Keratinocyte (primary cell): ENCODE data around the gene TMEM219. TPM values are rescaled to one million over a fixed set of nuclear protein-coding genes. Genes with fewer than 3 reads are reported as not detected.

Experiments used
- DNase-seq: peaks from one replicate; pipeline ENCODE4 v3.0.0-alpha.2; 2011; ENCODE audit warnings: low read depth, missing footprints, low spot score
- FAIRE-seq: peaks from 2 replicates; lab custom pipeline; 2011; peaks lifted over from hg19 to GRCh38; lab: Jason Lieb, UNC
- H2AFZ ChIP-seq: 2 replicates; pipeline ENCODE4 v1.6.0; 2012; ENCODE audit warnings: low read length, control low read depth, inconsistent platforms; ENCODE audit not compliant: control insufficient read depth
- H3K27ac ChIP-seq: 2 replicates; pipeline ENCODE4 v1.5.1; 2011; ENCODE audit warnings: low read length; ENCODE audit not compliant: control insufficient read depth, insufficient read depth
- H3K27me3 ChIP-seq: 3 replicates; pipeline ENCODE4 v1.6.0; 2011; ENCODE audit warnings: low read length; ENCODE audit not compliant: control insufficient read depth, insufficient read depth; ENCODE audit errors: extremely low read depth
- H3K36me3 ChIP-seq, 2 experiments: 2 replicates in 1 of 2; 3 replicates in 1 of 2; pipeline ENCODE4 v1.5.1; 2011; ENCODE audit warnings: low read length in 2 of 2, mild to moderate bottlenecking in 1 of 2; ENCODE audit not compliant: control insufficient read depth in 2 of 2, insufficient read depth in 2 of 2; ENCODE audit errors: extremely low read depth in 1 of 2
- H3K4me1 ChIP-seq: 3 replicates; pipeline ENCODE4 v1.5.1; 2011; ENCODE audit warnings: low read length; ENCODE audit not compliant: control insufficient read depth, insufficient read depth; ENCODE audit errors: extremely low read depth
- H3K4me2 ChIP-seq: 3 replicates; pipeline ENCODE4 v1.6.0; 2011; ENCODE audit warnings: low read depth, low read length; ENCODE audit not compliant: control insufficient read depth, insufficient read depth; ENCODE audit errors: extremely low read depth
- H3K4me3 ChIP-seq, 3 experiments: fragments of 200-600 bp in 1 of 3; sonication (generic) in 1 of 3; 2 replicates in 2 of 3; 3 replicates in 1 of 3; pipeline ENCODE4 v1.5.1; 2011 to 2016; ENCODE audit warnings: low read length in 3 of 3, mild to moderate bottlenecking in 3 of 3, control low read depth in 2 of 3, inconsistent platforms in 1 of 3, low read depth in 1 of 3, mixed read lengths in 1 of 3, mixed run types in 1 of 3, moderate library complexity in 1 of 3; ENCODE audit not compliant: control insufficient read depth in 2 of 3, insufficient read depth in 2 of 3; ENCODE audit errors: extremely low read depth in 1 of 3
- H3K79me2 ChIP-seq: 2 replicates; pipeline ENCODE4 v1.6.0; 2012; ENCODE audit warnings: low read length; ENCODE audit not compliant: control insufficient read depth, insufficient read depth
- H3K9ac ChIP-seq: 3 replicates; pipeline ENCODE4 v1.6.0; 2011; ENCODE audit warnings: low read length; ENCODE audit not compliant: control insufficient read depth, insufficient read depth; ENCODE audit errors: extremely low read depth
- H3K9me1 ChIP-seq: 3 replicates; pipeline ENCODE4 v1.6.0; 2011; ENCODE audit warnings: low read length; ENCODE audit not compliant: control insufficient read depth, insufficient read depth; ENCODE audit errors: extremely low read depth
- H3K9me3 ChIP-seq: 2 replicates; pipeline ENCODE4 v1.5.1; 2012; ENCODE audit warnings: low read depth, low read length; ENCODE audit not compliant: control insufficient read depth
- H4K20me1 ChIP-seq: 3 replicates; pipeline ENCODE4 v1.6.0; 2011; ENCODE audit warnings: low read length; ENCODE audit not compliant: control insufficient read depth, insufficient read depth; ENCODE audit errors: extremely low read depth
- EZH2 ChIP-seq: IDR thresholded peaks from one replicate; pipeline ENCODE4 v1.6.1; 2012; ENCODE audit warnings: inconsistent platforms, mild to moderate bottlenecking, low read length, moderate library complexity
- dilution Hi-C: fragments of 300-500 bp; cut with MboI; formaldehyde crosslinking; loops from one replicate; pipeline ENCODE4 v1.7.0; 2020; ENCODE audit warnings: low sequenced_read_pairs; ENCODE audit not compliant: extremely low pct_ligation_motif_present
- polyA plus RNA-seq, 5 experiments: library from polyadenylated mRNA; depleted of rRNA in 3 of 5; stranded (reverse) in 3 of 5; stranded (forward) in 1 of 5; unstranded in 1 of 5; fragments of >200 nt; gene quantifications; 1 replicate in 1 of 5; 2 replicates in 3 of 5; 3 replicates in 1 of 5; pipeline versions ENCODE4 v1.2.1 to v1.2.3, GENCODE V29; 2011 to 2012; ENCODE audit warnings: missing spikeins in 2 of 5, low read depth in 1 of 5, low replicate concordance in 1 of 5
- TF ChIP-seq, protein P1 (sequence below), 3 experiments: IDR thresholded peaks in 1 of 3; conservative IDR thresholded peaks in 1 of 3; optimal IDR thresholded peaks in 1 of 3; 2 replicates in 2 of 3; 3 replicates in 1 of 3; pipeline versions ENCODE3 to v1.5.1; 2011; ENCODE audit warnings: low read length in 3 of 3, mild to moderate bottlenecking in 3 of 3, moderate library complexity in 2 of 3, control low read depth in 1 of 3, inconsistent platforms in 1 of 3; ENCODE audit not compliant: insufficient read depth in 2 of 3; ENCODE audit errors: extremely low read depth in 1 of 3

TMEM219 gene
- polyA plus RNA-seq, 1 donor (not counting 4 experiments of a cell fraction or from before 2014, with no cell fraction given) = 48.5 TPM

DNA sequence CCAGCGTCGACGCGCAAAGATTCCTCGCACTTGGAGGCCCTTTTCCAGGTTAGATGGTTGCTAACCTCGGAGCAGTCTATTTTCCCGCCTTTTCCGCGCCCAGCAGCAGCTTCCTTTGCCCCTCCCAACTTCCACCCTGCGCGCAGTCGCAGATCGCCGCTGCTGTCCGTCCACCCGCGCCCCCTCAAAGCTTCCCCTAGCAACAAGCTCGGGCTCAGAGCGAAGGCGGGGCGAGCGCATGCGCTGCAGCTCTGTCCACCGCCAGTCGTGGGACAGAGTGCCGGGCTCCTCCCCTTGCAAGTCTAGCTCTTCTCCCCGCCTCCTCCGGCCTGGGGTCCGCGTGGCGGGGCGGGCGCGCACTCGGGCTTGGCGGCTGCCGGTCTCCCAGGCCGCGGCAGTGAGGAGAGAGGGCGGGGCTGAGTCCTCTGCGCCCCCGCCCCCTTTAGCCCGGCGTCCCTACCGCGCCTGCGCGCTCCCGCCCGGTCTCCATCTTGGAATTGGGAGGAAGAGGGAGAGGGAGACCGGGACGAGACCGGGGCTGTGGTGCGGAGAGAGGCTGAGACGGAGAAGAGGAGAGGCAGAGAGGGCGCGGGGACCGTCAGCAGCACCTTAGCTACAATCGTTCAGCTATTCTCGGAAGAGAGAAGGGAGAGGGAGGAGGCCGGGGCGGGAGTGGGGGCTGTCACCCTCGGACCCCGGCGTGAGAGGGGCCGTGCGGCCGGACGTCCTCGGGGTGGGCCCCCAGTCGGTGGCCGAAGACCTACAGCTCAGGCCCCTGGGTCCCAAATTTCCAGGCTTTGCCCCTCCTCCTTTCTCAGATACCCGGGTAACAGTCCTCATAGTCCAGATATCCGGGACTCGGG lies 11.7 kb downstream of the TMEM219 start, which contains the start of gene TAOK2:
Gene TAOK2 (plus strand): TSS at position 485 of the 863 bp plus-strand sequence. CDS start 3,905 bp downstream, outside the sequence.
- Histone ChIP-seq H3K9ac (peak within 1 kb of the TSS; percentile 88), H3K36me3 (peaks cover 11 to 17% of the 10 kb centered on the region in 2 experiments), H3K27ac (peak within 1 kb of the TSS; percentile 81), H3K9me1 (peaks cover 4% of the 10 kb centered on the region), H3K27me3 (no peaks in the 10 kb centered on the region), H4K20me1 (peaks cover 22% of the 10 kb centered on the region), H3K9me3 (no peaks in the 10 kb centered on the region), H3K79me2 (peaks cover 43% of the 10 kb centered on the region), H3K4me3 (peak within 1 kb of the TSS; percentile 90 to 97 (median 97)), H3K4me2 (peak within 1 kb of the TSS; percentile 80), H3K4me1 (peaks cover 18% of the 10 kb centered on the region), H2AFZ (peak within 1 kb of the TSS; percentile 91)
- no peak for TF ChIP-seq EZH2
- TF ChIP-seq, protein P1, sequence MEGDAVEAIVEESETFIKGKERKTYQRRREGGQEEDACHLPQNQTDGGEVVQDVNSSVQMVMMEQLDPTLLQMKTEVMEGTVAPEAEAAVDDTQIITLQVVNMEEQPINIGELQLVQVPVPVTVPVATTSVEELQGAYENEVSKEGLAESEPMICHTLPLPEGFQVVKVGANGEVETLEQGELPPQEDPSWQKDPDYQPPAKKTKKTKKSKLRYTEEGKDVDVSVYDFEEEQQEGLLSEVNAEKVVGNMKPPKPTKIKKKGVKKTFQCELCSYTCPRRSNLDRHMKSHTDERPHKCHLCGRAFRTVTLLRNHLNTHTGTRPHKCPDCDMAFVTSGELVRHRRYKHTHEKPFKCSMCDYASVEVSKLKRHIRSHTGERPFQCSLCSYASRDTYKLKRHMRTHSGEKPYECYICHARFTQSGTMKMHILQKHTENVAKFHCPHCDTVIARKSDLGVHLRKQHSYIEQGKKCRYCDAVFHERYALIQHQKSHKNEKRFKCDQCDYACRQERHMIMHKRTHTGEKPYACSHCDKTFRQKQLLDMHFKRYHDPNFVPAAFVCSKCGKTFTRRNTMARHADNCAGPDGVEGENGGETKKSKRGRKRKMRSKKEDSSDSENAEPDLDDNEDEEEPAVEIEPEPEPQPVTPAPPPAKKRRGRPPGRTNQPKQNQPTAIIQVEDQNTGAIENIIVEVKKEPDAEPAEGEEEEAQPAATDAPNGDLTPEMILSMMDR (optimal IDR thresholded peaks at IDR 0.05 in 1 of 3, IDR thresholded peaks at IDR 0.05 in 1 of 3, conservative IDR thresholded peaks at IDR 0.05 in 1 of 3; ENCODE audit: extremely low read depth in 1 of 3, insufficient read depth in 2 of 3, low read length in 3 of 3) = no peak
- FAIRE-seq (no peak), DNase-seq (peak; percentile 93)
- dilution Hi-C loops = no loop called here

DNA sequence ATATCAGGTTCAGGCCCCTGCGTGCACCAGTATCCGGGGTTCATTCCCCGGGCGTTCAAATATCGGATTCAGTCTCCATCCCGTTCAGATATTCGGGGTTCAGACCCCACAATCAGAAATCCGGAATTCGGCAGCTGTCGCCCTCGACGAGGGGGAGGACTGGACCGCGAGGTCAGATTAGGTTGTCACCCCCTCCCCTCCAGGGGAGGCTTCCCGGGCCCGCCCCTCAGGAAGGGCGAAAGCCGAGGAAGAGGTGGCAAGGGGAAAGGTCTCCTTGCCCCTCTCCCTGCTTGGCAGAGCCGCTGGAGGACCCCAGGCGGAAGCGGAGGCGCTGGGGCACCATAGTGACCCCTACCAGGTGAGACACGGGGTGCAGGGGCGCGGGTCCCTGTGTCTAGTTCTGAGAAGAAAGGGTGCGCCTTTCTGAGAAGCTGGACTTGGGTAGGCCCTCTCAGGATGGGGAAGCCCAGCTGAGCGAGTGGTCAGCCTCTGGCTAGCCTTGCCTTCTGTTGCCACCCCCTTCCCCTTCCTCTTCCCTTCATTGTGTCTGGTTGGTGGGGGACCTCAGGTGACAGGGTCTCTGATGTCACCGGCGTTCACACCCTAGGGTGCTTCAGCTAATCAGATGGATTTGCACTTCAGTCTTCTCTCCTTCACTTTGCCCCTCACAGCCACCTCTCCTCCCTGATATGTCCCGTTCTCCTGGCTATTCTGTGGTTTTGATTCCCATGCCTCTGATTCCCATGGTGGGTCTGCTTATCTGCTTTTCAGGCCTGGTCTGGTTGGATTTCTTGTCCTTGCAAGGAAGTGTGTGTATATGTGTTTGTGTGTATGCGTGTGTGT lies 12.6 kb downstream of the TMEM219 start:
- H3K9me3 ChIP-seq = no peaks in the 10 kb centered on the region
- dilution Hi-C loops = no loop called here
- no peaks in the 10 kb centered on the region for H3K27me3 ChIP-seq
- no peak for FAIRE-seq
- no peak overlapping the region for H2AFZ ChIP-seq
- H3K36me3 ChIP-seq = peaks cover 20 to 22% of the 10 kb centered on the region in 2 experiments
- H3K27ac ChIP-seq = peak overlapping the region; percentile 81
- peaks cover 22% of the 10 kb centered on the region for H4K20me1 ChIP-seq
- peak overlapping the region; percentile 90 to 97 (median 97) for H3K4me3 ChIP-seq
- H3K9ac ChIP-seq = peak overlapping the region; percentile 88
- H3K4me2 ChIP-seq = peak overlapping the region; percentile 80
- TF ChIP-seq, protein P1 (optimal IDR thresholded peaks at IDR 0.05 in 1 of 3, IDR thresholded peaks at IDR 0.05 in 1 of 3, conservative IDR thresholded peaks at IDR 0.05 in 1 of 3; ENCODE audit: extremely low read depth in 1 of 3, insufficient read depth in 2 of 3, low read length in 3 of 3) = no peak
- TF ChIP-seq EZH2 = no peak
- peaks cover 45% of the 10 kb centered on the region for H3K79me2 ChIP-seq
- H3K4me1 ChIP-seq = peaks cover 18% of the 10 kb centered on the region
- peaks cover 4% of the 10 kb centered on the region for H3K9me1 ChIP-seq
- no peak for DNase-seq
